IMR-90 (cell line): Measurements from ENCODE around the gene MLST8.

Source experiments
- MAZ ChIP-seq: IDR thresholded peaks from 2 replicates; pipeline ENCODE4 v1.6.1; 2012; ENCODE audit warnings: low read depth, mild to moderate bottlenecking, low read length, improper control_type of control experiment, moderate library complexity, borderline replicate concordance
- TF ChIP-seq, protein P1 (sequence below): conservative IDR thresholded peaks from 2 replicates; pipeline ENCODE4 v1.5.1; 2012; ENCODE audit warnings: mild to moderate bottlenecking, low read depth, low read length, improper control_type of control experiment

- TF ChIP-seq, protein P1, sequence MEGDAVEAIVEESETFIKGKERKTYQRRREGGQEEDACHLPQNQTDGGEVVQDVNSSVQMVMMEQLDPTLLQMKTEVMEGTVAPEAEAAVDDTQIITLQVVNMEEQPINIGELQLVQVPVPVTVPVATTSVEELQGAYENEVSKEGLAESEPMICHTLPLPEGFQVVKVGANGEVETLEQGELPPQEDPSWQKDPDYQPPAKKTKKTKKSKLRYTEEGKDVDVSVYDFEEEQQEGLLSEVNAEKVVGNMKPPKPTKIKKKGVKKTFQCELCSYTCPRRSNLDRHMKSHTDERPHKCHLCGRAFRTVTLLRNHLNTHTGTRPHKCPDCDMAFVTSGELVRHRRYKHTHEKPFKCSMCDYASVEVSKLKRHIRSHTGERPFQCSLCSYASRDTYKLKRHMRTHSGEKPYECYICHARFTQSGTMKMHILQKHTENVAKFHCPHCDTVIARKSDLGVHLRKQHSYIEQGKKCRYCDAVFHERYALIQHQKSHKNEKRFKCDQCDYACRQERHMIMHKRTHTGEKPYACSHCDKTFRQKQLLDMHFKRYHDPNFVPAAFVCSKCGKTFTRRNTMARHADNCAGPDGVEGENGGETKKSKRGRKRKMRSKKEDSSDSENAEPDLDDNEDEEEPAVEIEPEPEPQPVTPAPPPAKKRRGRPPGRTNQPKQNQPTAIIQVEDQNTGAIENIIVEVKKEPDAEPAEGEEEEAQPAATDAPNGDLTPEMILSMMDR: no peak
- TF ChIP-seq MAZ: no peak
Measured at GRCh38 chr16:2244926-2245795, 39.9 kb downstream of the MLST8 start.
